Measurements from ENCODE around the gene FBRS.
A peak's percentile ranks its signal among the peaks of the same experiment; 100 is the strongest.
"Not testable (repeated sequence)": the region's sequence is repeated elsewhere in the genome, so short reads cannot be mapped to it uniquely, and the experiment has no call there.

FBRS gene

DNA sequence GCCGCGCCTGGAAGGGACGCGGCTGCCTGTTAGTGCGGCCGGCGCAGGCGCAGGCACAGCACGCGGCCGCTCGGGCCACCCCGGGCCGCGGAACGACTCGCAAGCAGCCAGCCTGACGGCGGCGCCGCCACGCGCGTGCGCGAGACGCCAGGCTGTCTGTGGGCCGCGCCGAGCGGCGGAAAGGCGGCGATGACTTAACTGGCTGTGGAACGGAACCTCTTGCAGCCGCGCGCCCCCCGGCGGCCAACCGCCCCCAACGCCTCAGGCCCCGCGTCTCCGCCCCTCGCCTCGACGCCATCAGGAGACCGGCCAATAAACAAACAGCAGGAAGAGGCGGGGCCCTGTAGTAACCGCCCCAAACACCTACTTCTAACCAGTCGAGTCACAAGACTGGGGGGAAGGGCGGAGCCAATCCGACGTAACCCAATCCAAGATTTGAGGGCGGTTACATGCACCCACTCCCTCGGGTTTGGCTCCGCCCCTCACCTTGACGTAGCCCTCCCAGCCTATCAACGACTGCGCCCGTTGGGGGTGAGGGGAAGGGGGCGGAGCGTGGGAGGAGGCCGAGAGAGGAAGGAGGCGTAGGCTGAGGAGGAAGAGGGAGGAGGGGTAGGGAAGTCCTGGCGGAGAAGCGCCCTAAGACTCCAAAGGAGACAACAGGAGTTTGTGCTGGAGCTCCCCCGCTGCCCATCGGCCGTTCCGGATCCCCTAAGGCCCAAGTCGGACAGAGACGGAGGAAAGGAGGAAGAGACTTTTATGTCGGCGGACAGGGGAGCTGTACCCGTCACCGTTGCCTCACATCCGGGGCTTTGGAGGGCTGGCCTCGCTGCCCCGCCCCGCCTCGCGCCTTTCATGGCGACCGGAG is at the start of gene FBRS:
Gene FBRS (plus strand): TSS at position 566 of the 865 bp plus-strand sequence. CDS start 1,088 bp downstream, outside the sequence.
- peak; percentile 100 for DNase-seq

GRCh38 chr16:30609002-30609925 is 49.0 kb upstream of the FBRS start:
- DNase-seq: peak; percentile 9

- DNase-seq: peak; percentile 93
These were observed 48.0 kb upstream of the FBRS start, which contains the start of gene ZNF689 for GRCh38 chr16:30609926-30610839. Gene ZNF689 (minus strand): TSS chr16:30610389. CDS start chr16:30610041, 348 bp downstream.

DNA sequence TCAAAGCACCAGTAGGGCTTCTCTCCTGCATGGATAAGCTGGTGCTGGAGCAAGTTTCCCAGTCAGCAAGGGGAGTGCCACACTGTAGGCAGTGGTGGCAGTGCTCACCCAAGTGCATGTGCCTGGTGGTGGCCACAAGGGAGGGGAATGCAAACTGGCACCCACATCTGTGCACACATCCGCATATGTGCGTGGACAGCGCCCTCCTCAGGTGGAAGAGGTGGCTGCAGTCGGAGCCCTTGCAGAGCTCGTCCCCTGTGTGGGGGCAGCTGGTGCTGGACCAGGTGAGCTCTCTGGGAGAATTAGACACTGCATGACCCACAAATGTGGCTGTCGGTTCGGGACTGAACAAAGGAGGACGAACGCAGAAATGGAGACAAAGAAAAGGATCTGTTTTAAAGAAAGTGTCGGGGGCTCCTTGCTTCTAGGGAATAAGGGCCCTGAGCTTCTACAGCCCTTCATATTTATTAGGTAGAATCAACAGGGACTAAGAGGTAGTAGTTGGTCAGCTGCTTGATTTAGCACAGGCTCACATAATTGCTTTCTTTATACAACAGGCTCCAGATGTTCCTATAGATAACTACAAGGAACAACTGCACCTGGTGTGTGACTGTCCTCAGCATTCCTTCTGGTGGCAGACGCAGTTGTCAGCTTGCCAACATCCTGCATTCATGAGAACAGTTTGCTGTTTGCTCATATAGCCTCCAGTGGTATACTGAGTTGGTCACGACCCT is 42.7 kb upstream of the FBRS start:
- DNase-seq: peak; percentile 15

- no peak for DNase-seq
These were observed 39.0 kb upstream of the FBRS start for GRCh38 chr16:30619202-30619601.

- DNase-seq: no peak
These were observed 38.6 kb upstream of the FBRS start for GRCh38 chr16:30619638-30620037.

DNA sequence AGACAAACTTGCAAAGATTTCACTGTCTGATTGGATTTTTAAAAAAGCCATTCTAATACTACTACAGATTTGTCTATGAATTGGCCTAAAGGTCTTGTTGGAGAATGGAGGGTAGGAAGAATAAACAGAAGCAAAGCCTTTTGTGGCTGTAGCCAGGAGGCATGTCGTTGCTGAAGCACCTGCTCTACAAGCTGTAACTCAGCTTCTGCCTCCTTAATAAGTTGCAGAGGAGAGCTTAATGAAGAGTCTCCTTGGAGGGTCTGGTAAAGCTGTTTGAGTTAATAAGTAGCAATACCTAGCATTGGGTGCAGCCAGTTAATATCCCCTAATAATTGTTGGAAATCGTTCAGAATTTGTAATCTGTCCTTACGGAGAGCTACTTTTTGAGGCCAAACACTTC is 38.1 kb upstream of the FBRS start:
- DNase-seq: no peak

- peak; percentile 80 for DNase-seq
These were observed 36.5 kb upstream of the FBRS start for GRCh38 chr16:30621765-30622164.

- no peak for DNase-seq
These were observed 35.7 kb upstream of the FBRS start for GRCh38 chr16:30622455-30623032.

- no peak for DNase-seq
These were observed 34.5 kb upstream of the FBRS start for GRCh38 chr16:30623536-30624283.

GRCh38 chr16:30626236-30626635 is 32.0 kb upstream of the FBRS start:
- no peak for DNase-seq

GRCh38 chr16:30628628-30629540 is 29.3 kb upstream of the FBRS start:
- DNase-seq: peak; percentile 73

GRCh38 chr16:30632454-30632853 is 25.8 kb upstream of the FBRS start:
- DNase-seq: not testable (repeated sequence)

- no peak for DNase-seq
These were observed 24.7 kb upstream of the FBRS start for GRCh38 chr16:30633526-30633925.

- no peak for DNase-seq
These were observed 21.6 kb upstream of the FBRS start for GRCh38 chr16:30636599-30636998.

DNA sequence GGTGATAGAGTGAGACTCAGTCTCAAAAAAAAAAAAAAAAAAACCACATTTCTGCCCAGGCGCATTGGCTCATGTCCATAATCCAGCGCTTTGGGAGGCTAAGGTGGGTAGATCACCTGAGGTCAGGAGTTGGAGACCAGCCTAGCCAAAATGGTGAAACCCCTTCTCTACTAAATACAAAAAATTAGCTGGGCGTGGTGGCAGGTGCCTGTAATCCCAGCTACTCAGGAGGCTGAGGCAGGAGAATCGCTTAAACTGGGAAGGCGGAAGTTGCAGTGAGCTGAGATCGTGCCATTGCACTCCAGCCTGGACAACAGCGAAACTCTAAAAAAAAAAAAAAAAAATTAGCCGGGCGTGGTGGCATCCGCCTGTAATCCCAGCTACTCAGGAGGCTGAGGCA is 21.1 kb upstream of the FBRS start:
- not testable (repeated sequence) for DNase-seq

DNA sequence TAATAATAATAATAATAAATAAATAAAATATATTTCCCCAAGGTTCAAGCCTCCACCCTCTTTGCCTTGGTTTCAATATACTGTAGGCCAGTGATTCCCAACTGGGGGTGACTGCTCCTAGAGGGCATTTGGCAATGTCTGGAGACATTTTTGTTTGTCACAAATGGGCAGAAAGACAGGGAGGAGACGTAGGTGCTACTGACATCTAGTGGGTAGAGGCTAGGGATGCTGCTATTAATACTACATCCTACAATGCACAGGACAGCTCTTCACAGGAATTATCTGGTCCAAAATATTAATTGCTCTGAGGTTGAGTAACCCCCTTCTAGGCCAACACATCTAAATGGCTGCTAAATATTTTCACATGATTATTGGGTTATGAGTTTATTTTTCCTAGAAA is 20.3 kb upstream of the FBRS start:
- DNase-seq: peak; percentile 66

GRCh38 chr16:30641378-30641982 is 16.8 kb upstream of the FBRS start:
- no peak for DNase-seq

GRCh38 chr16:30644334-30644830 is 13.8 kb upstream of the FBRS start:
- DNase-seq: no peak
